GM04503 (cell line): ENCODE data around the gene NHP2.

Experiments
- DNase-seq: peaks from one replicate; pipeline ENCODE4 v3.0.0-alpha.2; 2012; ENCODE audit warnings: low read depth

Gene NHP2

GRCh38 chr5:178174456-178174855, 20.8 kb upstream of the NHP2 start:
- DNase-seq: no peak

GRCh38 chr5:178170455-178170854, 16.8 kb upstream of the NHP2 start:
- DNase-seq: no peak

GRCh38 chr5:178165581-178165980, 11.9 kb upstream of the NHP2 start:
- DNase-seq: no peak

- DNase-seq: no peak
These were observed 10.4 kb upstream of the NHP2 start for GRCh38 chr5:178163772-178164735.

GRCh38 chr5:178162481-178162880, 8.8 kb upstream of the NHP2 start:
- no peak for DNase-seq

- no peak for DNase-seq
These were observed 6.5 kb upstream of the NHP2 start for GRCh38 chr5:178160176-178160575.

- no peak for DNase-seq
These were observed 1.4 kb upstream of the NHP2 start for GRCh38 chr5:178155065-178155464.

- DNase-seq: no peak
These were observed 917 bp downstream of the NHP2 start for GRCh38 chr5:178152491-178153444.

- no peak for DNase-seq
These were observed 2.5 kb downstream of the NHP2 start for GRCh38 chr5:178150977-178151734.

GRCh38 chr5:178149199-178149932, 4.3 kb downstream of the NHP2 start:
- DNase-seq: no peak

GRCh38 chr5:178147406-178147805, 6.3 kb downstream of the NHP2 start:
- no peak for DNase-seq

- DNase-seq: no peak
These were observed 7.5 kb downstream of the NHP2 start for GRCh38 chr5:178145965-178146820.

- no peak for DNase-seq
These were observed 9.8 kb downstream of the NHP2 start for GRCh38 chr5:178143901-178144300.

- DNase-seq: no peak
These were observed 10.4 kb downstream of the NHP2 start for GRCh38 chr5:178143246-178143645.

GRCh38 chr5:178142642-178143041, 11.0 kb downstream of the NHP2 start:
- no peak for DNase-seq

GRCh38 chr5:178141550-178141949, 12.1 kb downstream of the NHP2 start:
- DNase-seq: no peak

GRCh38 chr5:178137991-178138390, 15.7 kb downstream of the NHP2 start:
- DNase-seq: no peak

- DNase-seq: no peak
These were observed 16.7 kb downstream of the NHP2 start for GRCh38 chr5:178136990-178137389.

- DNase-seq: no peak
These were observed 22.2 kb downstream of the NHP2 start for GRCh38 chr5:178131446-178131996.
